ENCODE data around the gene ISOC1.

DNA sequence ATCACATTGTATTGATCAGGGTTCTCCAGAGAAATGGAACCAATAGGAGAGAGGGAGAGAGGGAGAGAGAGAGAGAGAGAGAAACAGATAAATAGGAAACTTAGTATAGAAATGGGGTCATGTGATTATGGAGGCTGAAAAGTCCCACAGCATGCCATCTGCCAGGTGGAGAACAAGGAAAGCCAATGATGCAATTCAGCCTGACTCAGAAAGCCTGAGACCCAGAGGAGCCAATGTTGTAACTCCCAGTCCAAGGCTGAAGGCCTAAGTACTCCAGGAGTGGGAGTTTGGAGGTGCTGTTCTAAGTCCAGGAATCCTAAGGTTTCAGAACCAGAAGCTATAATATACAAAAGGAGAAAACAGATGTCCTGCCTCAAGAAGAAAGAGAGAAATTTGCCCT lies 48.4 kb upstream of the ISOC1 start:
- TF ChIP-seq ZFP3 (CRISPR knock-in tag; IDR thresholded peaks at IDR 0.05) = no peak
- TF ChIP-seq, protein P1, sequence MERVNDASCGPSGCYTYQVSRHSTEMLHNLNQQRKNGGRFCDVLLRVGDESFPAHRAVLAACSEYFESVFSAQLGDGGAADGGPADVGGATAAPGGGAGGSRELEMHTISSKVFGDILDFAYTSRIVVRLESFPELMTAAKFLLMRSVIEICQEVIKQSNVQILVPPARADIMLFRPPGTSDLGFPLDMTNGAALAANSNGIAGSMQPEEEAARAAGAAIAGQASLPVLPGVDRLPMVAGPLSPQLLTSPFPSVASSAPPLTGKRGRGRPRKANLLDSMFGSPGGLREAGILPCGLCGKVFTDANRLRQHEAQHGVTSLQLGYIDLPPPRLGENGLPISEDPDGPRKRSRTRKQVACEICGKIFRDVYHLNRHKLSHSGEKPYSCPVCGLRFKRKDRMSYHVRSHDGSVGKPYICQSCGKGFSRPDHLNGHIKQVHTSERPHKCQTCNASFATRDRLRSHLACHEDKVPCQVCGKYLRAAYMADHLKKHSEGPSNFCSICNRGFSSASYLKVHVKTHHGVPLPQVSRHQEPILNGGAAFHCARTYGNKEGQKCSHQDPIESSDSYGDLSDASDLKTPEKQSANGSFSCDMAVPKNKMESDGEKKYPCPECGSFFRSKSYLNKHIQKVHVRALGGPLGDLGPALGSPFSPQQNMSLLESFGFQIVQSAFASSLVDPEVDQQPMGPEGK (CRISPR knock-in tag; IDR thresholded peaks at IDR 0.05; ENCODE audit: borderline replicate concordance) = no peak
- TF ChIP-seq, protein P2, sequence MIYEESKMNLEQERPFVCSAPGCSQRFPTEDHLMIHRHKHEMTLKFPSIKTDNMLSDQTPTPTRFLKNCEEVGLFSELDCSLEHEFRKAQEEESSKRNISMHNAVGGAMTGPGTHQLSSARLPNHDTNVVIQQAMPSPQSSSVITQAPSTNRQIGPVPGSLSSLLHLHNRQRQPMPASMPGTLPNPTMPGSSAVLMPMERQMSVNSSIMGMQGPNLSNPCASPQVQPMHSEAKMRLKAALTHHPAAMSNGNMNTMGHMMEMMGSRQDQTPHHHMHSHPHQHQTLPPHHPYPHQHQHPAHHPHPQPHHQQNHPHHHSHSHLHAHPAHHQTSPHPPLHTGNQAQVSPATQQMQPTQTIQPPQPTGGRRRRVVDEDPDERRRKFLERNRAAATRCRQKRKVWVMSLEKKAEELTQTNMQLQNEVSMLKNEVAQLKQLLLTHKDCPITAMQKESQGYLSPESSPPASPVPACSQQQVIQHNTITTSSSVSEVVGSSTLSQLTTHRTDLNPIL (CRISPR knock-in tag; IDR thresholded peaks at IDR 0.05; ENCODE audit: low read depth) = no peak
- no peak for TF ChIP-seq ARNTL (CRISPR knock-in tag; IDR thresholded peaks at IDR 0.05; ENCODE audit: borderline replicate concordance, low read depth)
- no peak for TF ChIP-seq BACH2 (CRISPR knock-in tag; IDR thresholded peaks at IDR 0.05; ENCODE audit: borderline replicate concordance)
- no peak for TF ChIP-seq ZNF565 (CRISPR knock-in tag; conservative IDR thresholded peaks at IDR 0.05; ENCODE audit: low read depth)
